Mucosa of descending colon (tissue), 3 donors: Measurements from ENCODE around the gene LPIN3. TPM values are rescaled to one million over a fixed set of nuclear protein-coding genes. Genes with fewer than 3 reads are reported as not detected.
"Not testable (repeated sequence)": the region's sequence is repeated elsewhere in the genome, so short reads cannot be mapped to it uniquely, and the experiment has no call there.

Experiments used
- ATAC-seq: fragments of 200-7000 bp; cut with Tn5 transposase; one replicate; pipeline ENCODE4 v1.9.1; 2020; ENCODE audit warnings: mild to moderate bottlenecking, moderate library complexity
- DNase-seq, 3 donors: peaks; one replicate each; pipeline ENCODE4 v3.0.0-alpha.2; 2020
- H3K36me3 ChIP-seq: fragments of 200-600 bp; one replicate; pipeline ENCODE4 v1.8.0; 2021; ENCODE audit warnings: low read depth, mild to moderate bottlenecking
- H3K4me1 ChIP-seq: fragments of 200-600 bp; one replicate; pipeline ENCODE4 v1.8.0; 2021; ENCODE audit warnings: low read depth, mild to moderate bottlenecking
- H3K4me3 ChIP-seq: fragments of 200-600 bp; one replicate; pipeline ENCODE4 v1.8.0; 2021; ENCODE audit warnings: mild to moderate bottlenecking
- H3K9me3 ChIP-seq: fragments of 200-600 bp; one replicate; pipeline ENCODE4 v1.8.0; 2021; ENCODE audit warnings: mild to moderate bottlenecking
- intact Hi-C, 2 donors: fragments of 100-400 bp; cut with DNase I in 1 of 2; cut with micrococcal nuclease in 1 of 2; formaldehyde crosslinking; loops; one replicate each; pipeline versions ENCODE4 v1.11.0 to v1.11.1; 2022; cut with DNase I, micrococcal nuclease
- total RNA-seq, 3 donors: library from RNA; stranded (reverse); fragmentation: NEBNext Ultra II Directional in 2 of 3; extraction: Animal tissue kit (Norgen Biotek cat#: 25700) in 2 of 3; gene quantifications; one replicate each; pipeline versions ENCODE4 v1.2.1 to v1.2.4, GENCODE V29; 2021 to 2023
- TF ChIP-seq, protein P1 (sequence below): fragments of 200-600 bp; IDR thresholded peaks from one replicate; pipeline ENCODE4 v1.8.0; 2022; ENCODE audit warnings: antibody characterized with exemption, mild to moderate bottlenecking
- donor health status: DM: no; HTN: no; CAD: no; lungs with moderate emphysema.
- donor health status: DM: no; HTN: no; CAD: no.
- donor health status: DM: no; HTN: yes; CAD: no.

Gene LPIN3
- total RNA-seq, 3 donors from 2014 or later = 48.0 to 73.3 (median 52.7) TPM

DNA sequence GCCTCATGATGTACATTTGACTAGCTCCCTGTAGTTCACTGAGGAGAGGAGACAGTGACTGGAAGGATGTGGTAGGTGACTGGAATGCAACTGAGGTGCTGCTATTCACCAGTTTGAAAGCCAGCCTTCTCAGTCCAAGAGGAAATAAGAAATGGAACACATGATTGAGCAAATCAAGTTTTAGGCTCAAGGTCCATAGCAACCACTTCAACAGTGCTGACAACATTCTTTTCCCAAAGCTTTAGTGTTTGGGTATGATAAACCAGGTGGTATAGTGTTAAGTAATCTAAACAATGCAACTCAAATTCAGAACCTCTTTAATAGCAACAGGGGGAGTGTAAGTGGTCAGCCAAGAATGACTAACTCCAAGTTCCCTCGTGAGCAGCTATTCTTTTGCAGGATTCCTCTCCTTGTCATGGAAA is 32.3 kb upstream of the LPIN3 start:
- H3K9me3 ChIP-seq = no peaks in the 10 kb centered on the region
- ATAC-seq (peak; percentile 87), DNase-seq (no peak)
- intact Hi-C loops = no loop called here
- H3K4me3 ChIP-seq = no peak overlapping the region
- H3K36me3 ChIP-seq = no peaks in the 10 kb centered on the region
- peaks cover 8% of the 10 kb centered on the region for H3K4me1 ChIP-seq
- TF ChIP-seq, protein P1, sequence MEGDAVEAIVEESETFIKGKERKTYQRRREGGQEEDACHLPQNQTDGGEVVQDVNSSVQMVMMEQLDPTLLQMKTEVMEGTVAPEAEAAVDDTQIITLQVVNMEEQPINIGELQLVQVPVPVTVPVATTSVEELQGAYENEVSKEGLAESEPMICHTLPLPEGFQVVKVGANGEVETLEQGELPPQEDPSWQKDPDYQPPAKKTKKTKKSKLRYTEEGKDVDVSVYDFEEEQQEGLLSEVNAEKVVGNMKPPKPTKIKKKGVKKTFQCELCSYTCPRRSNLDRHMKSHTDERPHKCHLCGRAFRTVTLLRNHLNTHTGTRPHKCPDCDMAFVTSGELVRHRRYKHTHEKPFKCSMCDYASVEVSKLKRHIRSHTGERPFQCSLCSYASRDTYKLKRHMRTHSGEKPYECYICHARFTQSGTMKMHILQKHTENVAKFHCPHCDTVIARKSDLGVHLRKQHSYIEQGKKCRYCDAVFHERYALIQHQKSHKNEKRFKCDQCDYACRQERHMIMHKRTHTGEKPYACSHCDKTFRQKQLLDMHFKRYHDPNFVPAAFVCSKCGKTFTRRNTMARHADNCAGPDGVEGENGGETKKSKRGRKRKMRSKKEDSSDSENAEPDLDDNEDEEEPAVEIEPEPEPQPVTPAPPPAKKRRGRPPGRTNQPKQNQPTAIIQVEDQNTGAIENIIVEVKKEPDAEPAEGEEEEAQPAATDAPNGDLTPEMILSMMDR = no peak

DNA sequence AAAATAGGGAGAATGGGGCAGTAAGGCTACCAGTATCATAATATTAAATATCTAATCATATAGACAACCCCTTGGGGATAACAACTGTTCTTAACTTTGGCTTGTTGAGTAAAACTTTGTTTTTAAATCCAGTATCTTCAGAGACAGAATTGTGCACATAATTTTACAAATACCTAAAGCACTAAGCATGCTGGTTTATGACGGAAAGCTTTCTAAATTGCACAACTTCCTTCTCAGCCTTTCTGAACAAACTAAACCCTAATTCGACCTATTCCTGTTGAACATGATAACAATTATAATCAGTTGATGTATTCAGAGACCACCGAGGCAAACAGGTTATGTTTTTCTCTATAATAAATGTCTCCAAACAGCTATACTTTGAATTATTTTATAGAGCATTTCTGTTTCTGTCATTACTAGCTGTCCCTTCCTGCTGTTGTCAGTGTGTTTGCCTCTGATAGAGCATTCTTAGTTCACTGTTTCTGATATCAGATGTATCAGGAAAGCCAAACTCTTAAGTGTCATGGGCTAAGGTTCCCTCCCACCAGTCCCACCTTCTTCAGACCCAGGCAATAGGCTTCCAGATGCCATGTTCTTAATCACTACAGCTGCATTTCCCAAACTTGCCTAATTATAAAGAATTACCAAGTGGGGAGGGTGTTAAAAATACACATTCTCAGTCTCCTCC is 31.8 kb upstream of the LPIN3 start:
- ATAC-seq (no peak), DNase-seq (no peak)
- intact Hi-C loops = no loop called here
- H3K4me1 ChIP-seq = peaks cover 8% of the 10 kb centered on the region
- no peaks in the 10 kb centered on the region for H3K9me3 ChIP-seq
- TF ChIP-seq, protein P1 = no peak
- no peak overlapping the region for H3K4me3 ChIP-seq
- no peaks in the 10 kb centered on the region for H3K36me3 ChIP-seq

DNA sequence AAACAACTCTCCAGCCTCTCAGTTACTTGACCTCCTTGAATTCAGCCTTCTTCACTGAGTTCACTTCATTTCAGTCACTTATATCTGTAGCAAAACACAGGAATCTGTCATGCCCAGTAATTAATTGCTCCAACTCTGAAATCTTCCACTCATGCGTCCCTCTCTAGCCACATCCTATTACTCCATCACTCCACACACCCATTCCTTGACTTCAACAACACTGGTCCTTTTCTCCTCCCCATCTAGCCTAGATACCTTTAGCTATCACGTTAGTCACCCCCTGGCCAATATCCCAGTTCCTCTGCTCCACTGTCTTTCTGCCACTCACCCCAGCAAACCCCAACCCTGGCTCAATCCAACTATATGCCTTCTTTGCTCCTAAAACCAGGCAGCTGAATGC is 30.8 kb upstream of the LPIN3 start:
- H3K9me3 ChIP-seq = no peaks in the 10 kb centered on the region
- ATAC-seq = no peak
- no peaks in the 10 kb centered on the region for H3K36me3 ChIP-seq
- H3K4me3 ChIP-seq = no peak overlapping the region
- DNase-seq = no peak
- TF ChIP-seq, protein P1 = no peak
- peaks cover 8% of the 10 kb centered on the region for H3K4me1 ChIP-seq
- intact Hi-C loops = no loop called here

DNA sequence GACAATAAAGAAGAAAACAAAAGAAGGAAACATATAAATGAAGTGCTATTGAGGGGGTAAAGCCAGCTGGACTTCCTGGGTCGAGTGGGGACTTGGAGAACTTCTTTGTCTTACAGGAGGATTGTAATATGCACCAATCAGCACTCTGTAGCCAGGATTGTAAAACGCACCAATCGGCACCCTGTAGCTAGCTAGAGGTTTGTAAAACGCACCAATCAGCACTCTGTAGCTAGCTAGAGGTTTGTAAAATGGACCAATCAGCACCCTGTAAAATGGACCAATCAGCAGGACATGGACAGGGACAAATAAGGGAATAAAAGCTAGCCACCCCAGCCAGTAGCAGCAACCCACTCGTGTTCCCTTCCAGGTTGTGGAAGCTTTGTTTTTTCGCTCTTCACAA is 28.6 kb upstream of the LPIN3 start:
- intact Hi-C loops, H3K9me3 ChIP-seq, ATAC-seq, H3K4me3 ChIP-seq, DNase-seq, H3K36me3 ChIP-seq: not testable (repeated sequence)
- peaks cover 13% of the 10 kb centered on the region for H3K4me1 ChIP-seq

DNA sequence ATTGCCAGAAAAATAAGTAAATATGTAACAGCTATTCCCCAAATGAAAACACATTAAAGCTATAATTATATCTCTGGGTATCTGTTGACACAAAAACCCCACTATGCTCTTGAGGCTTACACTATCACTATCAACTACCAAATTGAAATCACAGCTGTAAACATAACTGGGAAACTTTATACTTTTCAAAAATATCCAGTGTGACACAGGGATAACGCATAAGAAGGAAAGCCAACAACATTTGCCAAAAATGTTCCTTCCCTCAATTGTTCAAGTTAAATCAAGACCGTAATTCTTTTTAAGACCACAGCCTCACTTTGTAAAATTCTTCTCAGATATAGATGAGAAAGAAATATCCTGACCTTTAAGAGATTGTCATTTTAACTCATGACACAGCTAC is 26.2 kb upstream of the LPIN3 start:
- TF ChIP-seq, protein P1 = no peak
- Histone ChIP-seq H3K9me3 (no peaks in the 10 kb centered on the region), H3K36me3 (no peaks in the 10 kb centered on the region), H3K4me1 (peaks cover 15% of the 10 kb centered on the region), H3K4me3 (no peak overlapping the region)
- DNase-seq (no peak), ATAC-seq (no peak)
- intact Hi-C loops = no loop called here

DNA sequence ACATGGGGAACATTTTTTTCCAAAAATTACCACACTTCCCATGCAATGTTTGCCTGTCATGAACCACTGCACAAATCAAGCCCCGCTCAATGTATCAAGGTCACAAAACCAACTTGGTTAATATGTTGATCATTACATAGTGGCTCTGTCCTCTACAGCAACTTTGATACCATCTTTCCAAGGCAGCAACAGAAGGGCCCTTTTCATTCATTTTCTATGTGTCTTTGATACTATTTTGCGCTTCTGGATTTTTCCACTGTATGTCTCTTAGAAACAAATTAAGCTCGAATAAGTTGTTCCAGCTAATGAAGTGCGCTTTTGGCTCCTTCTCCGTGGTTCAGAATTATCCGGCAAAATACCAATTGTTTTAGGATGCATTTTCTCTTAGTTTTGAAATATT is 24.6 kb upstream of the LPIN3 start:
- intact Hi-C loops = no loop called here
- ATAC-seq (no peak), DNase-seq (no peak)
- H3K4me3 ChIP-seq = no peak overlapping the region
- TF ChIP-seq, protein P1 = no peak
- peaks cover 15% of the 10 kb centered on the region for H3K4me1 ChIP-seq
- H3K36me3 ChIP-seq = no peaks in the 10 kb centered on the region
- H3K9me3 ChIP-seq = no peaks in the 10 kb centered on the region
